ENCODE results near the gene CELF5. TPM values are rescaled to one million over a fixed set of nuclear protein-coding genes. Genes with fewer than 3 reads are reported as not detected.
A peak's percentile ranks its signal among the peaks of the same experiment; 100 is the strongest.

The CELF5 gene
- total RNA-seq, 2 experiments from 2014 or later = not detected

- H3K9me3 Mint-ChIP-seq = no peaks in the 10 kb centered on the region
- no peak for DNase-seq
- H3K27ac Mint-ChIP-seq = no peak overlapping the region
- CTCF ChIA-PET = interaction anchor here (0.7 to 1.1 kb wide), 2 partner anchors 156 to 382 kb away, joined by 3 read pairs; no protein-coding TSS in a partner anchor
- no peaks in the 10 kb centered on the region for H3K36me3 Mint-ChIP-seq (ENCODE audit: low read depth)
- peaks cover 34% of the 10 kb centered on the region for H3K27me3 Mint-ChIP-seq (ENCODE audit: low read depth)
- intact Hi-C loops (cut with micrococcal nuclease) = no loop called here
- H3K4me3 Mint-ChIP-seq = no peak overlapping the region
- H3K4me1 Mint-ChIP-seq (ENCODE audit: low read depth) = no peaks in the 10 kb centered on the region
Measured at GRCh38 chr19:3316132-3316648, 91.7 kb downstream of the CELF5 start.

DNA sequence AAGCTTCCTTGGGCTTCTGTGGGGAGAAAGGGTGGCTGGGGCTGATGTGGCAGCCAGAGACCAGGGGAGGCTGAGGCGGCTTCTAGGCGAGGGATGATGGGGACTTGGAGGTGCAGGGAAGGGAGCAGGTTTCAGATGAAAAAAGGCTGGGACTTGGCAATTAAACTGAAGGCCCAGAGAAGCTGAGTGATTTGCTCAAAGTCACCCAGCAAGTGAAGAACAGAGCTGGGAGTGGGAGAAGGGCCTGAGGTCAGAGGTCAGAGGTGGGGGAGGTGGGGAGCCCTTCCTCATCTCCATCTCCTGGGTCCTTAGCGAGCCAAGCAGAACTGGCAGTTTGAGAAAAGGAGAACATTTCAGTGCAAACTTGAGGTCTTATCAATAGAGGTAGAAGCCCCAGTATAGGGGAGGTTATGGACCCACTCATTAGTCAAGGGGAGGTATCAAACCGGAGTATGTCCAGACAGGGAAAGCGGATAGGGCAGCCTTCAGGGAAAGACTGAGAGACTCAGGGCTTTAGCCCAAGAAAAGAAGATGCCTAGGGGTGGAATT is 92.3 kb downstream of the CELF5 start:
- no peak overlapping the region for H3K4me3 Mint-ChIP-seq
- H3K36me3 Mint-ChIP-seq (ENCODE audit: low read depth) = no peaks in the 10 kb centered on the region
- H3K9me3 Mint-ChIP-seq = no peaks in the 10 kb centered on the region
- no peak overlapping the region for H3K27ac Mint-ChIP-seq
- intact Hi-C loops (cut with micrococcal nuclease) = no loop called here
- no peaks in the 10 kb centered on the region for H3K4me1 Mint-ChIP-seq (ENCODE audit: low read depth)
- peaks cover 33% of the 10 kb centered on the region for H3K27me3 Mint-ChIP-seq (ENCODE audit: low read depth)
- CTCF ChIA-PET = interaction anchor here (0.6 to 1.1 kb wide), 3 partner anchors 156 to 382 kb away, joined by 3 to 5 read pairs (median 3); no protein-coding TSS in a partner anchor
- DNase-seq = no peak

DNA sequence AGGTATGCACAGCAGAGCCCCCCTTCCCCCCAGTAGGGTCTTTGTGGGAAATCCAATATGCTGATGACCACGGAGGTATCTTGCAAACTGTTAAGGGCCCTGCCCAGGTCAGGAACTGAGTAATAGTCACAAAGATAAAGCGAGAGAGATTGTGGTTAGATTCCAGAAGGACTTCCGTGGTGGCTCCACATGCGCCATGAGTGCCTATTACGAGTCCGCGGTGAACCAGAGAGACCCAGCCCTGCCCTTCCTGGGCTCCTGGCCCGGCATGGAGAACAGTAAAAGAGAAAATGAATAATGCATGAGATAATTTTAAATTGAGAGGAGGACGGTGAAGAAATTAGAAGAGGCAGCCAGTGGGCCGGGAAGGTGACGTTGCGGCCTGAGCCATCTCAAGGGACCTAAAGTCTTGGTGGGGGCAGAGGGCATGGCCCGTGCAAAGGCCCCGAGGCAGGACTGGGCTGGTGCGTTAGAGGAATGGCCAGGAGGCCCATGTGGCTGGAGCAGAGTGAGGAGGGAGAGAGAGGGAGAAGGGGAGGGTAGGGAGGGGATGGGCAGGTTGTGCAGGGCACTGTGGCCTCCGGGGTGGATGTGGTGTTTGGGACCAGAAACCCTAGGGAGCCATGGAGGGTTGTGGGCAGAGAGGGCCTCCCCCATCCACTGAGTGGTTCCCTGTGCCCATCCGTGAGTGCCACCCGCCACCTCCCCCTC is 95.3 kb downstream of the CELF5 start:
- no peaks in the 10 kb centered on the region for H3K36me3 Mint-ChIP-seq (ENCODE audit: low read depth)
- no peaks in the 10 kb centered on the region for H3K9me3 Mint-ChIP-seq
- intact Hi-C loops (cut with micrococcal nuclease) = no loop called here
- H3K4me1 Mint-ChIP-seq (ENCODE audit: low read depth) = no peaks in the 10 kb centered on the region
- peaks cover 21% of the 10 kb centered on the region for H3K27me3 Mint-ChIP-seq (ENCODE audit: low read depth)
- H3K4me3 Mint-ChIP-seq = no peak overlapping the region
- H3K27ac Mint-ChIP-seq = no peak overlapping the region
- CTCF ChIA-PET = no interaction called here
- DNase-seq = no peak

DNA sequence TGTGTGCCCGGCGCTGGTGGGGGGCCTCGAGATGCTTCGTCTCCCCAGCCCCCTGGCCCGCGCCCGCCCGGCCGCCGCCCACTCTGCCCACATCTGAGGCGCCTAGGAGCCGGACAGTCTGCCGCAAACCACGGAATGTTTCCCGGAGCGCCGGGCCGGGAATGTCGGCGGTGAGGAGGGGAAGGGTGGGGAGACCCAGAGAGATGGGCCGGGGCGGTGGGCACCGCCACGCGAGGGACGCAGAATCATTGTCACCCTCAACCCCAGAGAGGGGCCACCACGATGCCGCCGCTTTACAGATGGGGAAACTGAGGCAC is 95.9 kb downstream of the CELF5 start:
- H3K36me3 Mint-ChIP-seq (ENCODE audit: low read depth) = no peaks in the 10 kb centered on the region
- CTCF ChIA-PET = no interaction called here
- H3K4me1 Mint-ChIP-seq (ENCODE audit: low read depth) = no peaks in the 10 kb centered on the region
- H3K27ac Mint-ChIP-seq = no peak overlapping the region
- peaks cover 21% of the 10 kb centered on the region for H3K27me3 Mint-ChIP-seq (ENCODE audit: low read depth)
- no peaks in the 10 kb centered on the region for H3K9me3 Mint-ChIP-seq
- no peak overlapping the region for H3K4me3 Mint-ChIP-seq
- no peak for DNase-seq
- intact Hi-C loops (cut with micrococcal nuclease) = no loop called here

- CTCF ChIA-PET = interaction anchor here (0.9 kb wide), 1 partner anchor 15 kb away, joined by 7 read pairs; no protein-coding TSS in a partner anchor
- H3K27ac Mint-ChIP-seq = no peak overlapping the region
- H3K27me3 Mint-ChIP-seq (ENCODE audit: low read depth) = peaks cover 21% of the 10 kb centered on the region
- H3K36me3 Mint-ChIP-seq (ENCODE audit: low read depth) = no peaks in the 10 kb centered on the region
- H3K4me1 Mint-ChIP-seq (ENCODE audit: low read depth) = no peaks in the 10 kb centered on the region
- DNase-seq = no peak
- H3K9me3 Mint-ChIP-seq = no peaks in the 10 kb centered on the region
- intact Hi-C loops (cut with micrococcal nuclease) = no loop called here
- no peak overlapping the region for H3K4me3 Mint-ChIP-seq
Measured at GRCh38 chr19:3320853-3321252, 96.4 kb downstream of the CELF5 start.

DNA sequence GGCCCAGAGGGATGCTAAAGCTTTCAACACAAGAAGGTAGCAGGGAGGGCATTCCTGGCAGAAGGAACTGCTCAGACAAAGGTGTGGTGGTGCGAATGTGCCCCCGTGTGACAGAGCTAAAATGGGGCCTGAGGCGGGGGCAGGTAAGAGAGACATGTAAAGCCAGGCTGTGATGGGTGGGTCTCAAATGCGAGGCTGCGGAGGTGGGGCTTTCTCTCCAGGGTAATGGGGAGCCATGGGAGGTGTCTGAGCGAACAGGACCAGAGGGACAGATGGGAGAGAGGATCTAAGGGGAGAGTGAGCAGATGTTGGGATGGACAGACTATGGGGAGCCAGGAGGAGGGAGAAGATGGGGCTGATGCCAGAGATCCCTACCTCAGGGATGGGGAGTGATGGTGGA is 97.2 kb downstream of the CELF5 start:
- Mint-ChIP-seq H3K27me3 (ENCODE audit: low read depth) (peaks cover 17% of the 10 kb centered on the region), H3K4me3 (no peak overlapping the region), H3K27ac (no peak overlapping the region), H3K4me1 (ENCODE audit: low read depth) (no peaks in the 10 kb centered on the region), H3K36me3 (ENCODE audit: low read depth) (no peaks in the 10 kb centered on the region), H3K9me3 (no peaks in the 10 kb centered on the region)
- intact Hi-C loops (cut with micrococcal nuclease) = no loop called here
- no peak for DNase-seq
- CTCF ChIA-PET = interaction anchor here (0.6 to 0.9 kb wide), 3 partner anchors 16 to 151 kb away, joined by 5 to 7 read pairs (median 5); no protein-coding TSS in a partner anchor

DNA sequence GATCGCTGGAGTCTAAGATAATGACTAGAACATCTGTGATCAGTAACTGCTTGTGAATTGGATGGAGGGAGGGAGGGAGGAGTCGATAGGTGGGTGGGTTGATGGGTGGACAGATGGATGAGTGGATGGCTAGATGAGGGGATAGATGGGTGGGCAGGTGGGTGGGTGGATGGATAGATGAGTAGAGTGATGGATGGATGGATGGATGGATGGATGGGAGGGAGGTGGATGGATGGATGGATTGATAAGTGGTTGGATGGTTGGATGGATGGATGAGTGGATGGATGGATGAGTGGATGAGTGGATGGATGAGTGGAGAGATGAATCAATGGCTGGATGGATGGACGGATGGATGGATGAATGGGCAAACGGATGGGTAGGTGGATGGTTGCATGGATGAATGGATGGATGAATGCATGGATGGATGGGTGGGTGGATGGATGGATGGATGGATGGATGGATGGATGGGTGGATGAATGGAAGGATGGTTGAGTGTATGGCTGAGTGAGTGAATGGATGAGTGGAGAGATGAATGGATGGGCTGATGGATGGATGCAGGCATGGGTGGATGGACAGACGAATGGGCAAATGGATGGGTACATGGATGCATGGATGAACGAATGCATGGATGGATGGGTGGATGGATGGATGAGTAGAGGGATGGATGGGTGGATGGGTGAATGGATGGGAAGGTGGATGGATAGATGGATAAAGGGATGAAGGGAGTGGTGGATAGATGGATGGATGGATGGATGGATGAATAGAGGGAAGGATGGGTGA is 97.9 kb downstream of the CELF5 start:
- no peak overlapping the region for H3K27ac Mint-ChIP-seq
- H3K4me3 Mint-ChIP-seq = no peak overlapping the region
- intact Hi-C loops (cut with micrococcal nuclease) = no loop called here
- H3K4me1 Mint-ChIP-seq (ENCODE audit: low read depth) = peaks cover 2% of the 10 kb centered on the region
- no peaks in the 10 kb centered on the region for H3K36me3 Mint-ChIP-seq (ENCODE audit: low read depth)
- H3K27me3 Mint-ChIP-seq (ENCODE audit: low read depth) = peaks cover 17% of the 10 kb centered on the region
- CTCF ChIA-PET = interaction anchor here (0.9 kb wide), 1 partner anchor 150 kb away, joined by 5 read pairs; no protein-coding TSS in a partner anchor
- no peak for DNase-seq
- H3K9me3 Mint-ChIP-seq = no peaks in the 10 kb centered on the region

- Mint-ChIP-seq H3K27me3 (ENCODE audit: low read depth) (peaks cover 17% of the 10 kb centered on the region), H3K9me3 (no peaks in the 10 kb centered on the region), H3K27ac (no peak overlapping the region), H3K4me1 (ENCODE audit: low read depth) (peaks cover 2% of the 10 kb centered on the region), H3K36me3 (ENCODE audit: low read depth) (no peaks in the 10 kb centered on the region), H3K4me3 (no peak overlapping the region)
- CTCF ChIA-PET = interaction anchor here (0.8 to 1.2 kb wide), 4 partner anchors 70 to 150 kb away, joined by 3 to 5 read pairs (median 4); no protein-coding TSS in a partner anchor
- no peak for DNase-seq
- intact Hi-C loops (cut with micrococcal nuclease) = no loop called here
Measured at GRCh38 chr19:3323026-3323425, 98.6 kb downstream of the CELF5 start.

DNA sequence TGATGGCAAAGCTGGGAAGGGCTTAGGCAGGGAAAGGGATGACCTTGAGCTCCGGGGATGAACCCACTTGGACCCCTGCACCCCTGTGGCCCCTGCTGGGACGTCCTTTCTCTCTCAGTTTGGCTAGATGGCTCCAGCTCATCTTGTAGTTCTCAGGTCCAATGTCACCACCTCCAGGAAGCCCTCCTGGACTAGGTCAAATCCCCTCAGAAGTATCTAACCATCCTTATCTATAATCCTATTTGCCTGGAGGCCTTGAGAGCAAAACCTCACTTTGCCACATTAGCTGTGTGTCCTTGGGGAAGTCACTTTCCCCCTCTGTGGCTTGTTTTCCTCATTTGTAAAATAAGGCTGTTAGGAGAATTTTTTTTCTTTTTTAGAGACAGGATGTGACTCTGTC is 99.2 kb downstream of the CELF5 start:
- Mint-ChIP-seq H3K36me3 (ENCODE audit: low read depth) (no peaks in the 10 kb centered on the region), H3K4me1 (ENCODE audit: low read depth) (peaks cover 2% of the 10 kb centered on the region), H3K27me3 (ENCODE audit: low read depth) (peaks cover 17% of the 10 kb centered on the region), H3K9me3 (no peaks in the 10 kb centered on the region), H3K4me3 (no peak overlapping the region), H3K27ac (no peak overlapping the region)
- CTCF ChIA-PET = interaction anchor here (0.6 to 1.2 kb wide), 7 partner anchors 70 to 162 kb away, joined by 3 to 5 read pairs (median 4); no protein-coding TSS in a partner anchor
- intact Hi-C loops (cut with micrococcal nuclease) = no loop called here
- no peak for DNase-seq

GRCh38 chr19:3324405-3324856 is 100.0 kb downstream of the CELF5 start:
- peak; percentile 90 for DNase-seq
- Mint-ChIP-seq H3K27ac (no peak overlapping the region), H3K36me3 (ENCODE audit: low read depth) (no peaks in the 10 kb centered on the region), H3K27me3 (ENCODE audit: low read depth) (peaks cover 13% of the 10 kb centered on the region), H3K4me1 (ENCODE audit: low read depth) (peaks cover 2% of the 10 kb centered on the region), H3K4me3 (no peak overlapping the region), H3K9me3 (no peaks in the 10 kb centered on the region)
- CTCF ChIA-PET = interaction anchor here (0.6 to 3.0 kb wide), 6 partner anchors 71 to 349 kb away, joined by 3 to 18 read pairs (median 4); no protein-coding TSS in a partner anchor
- intact Hi-C loops (cut with micrococcal nuclease) = no loop called here

GRCh38 chr19:3325451-3325850 is 101.0 kb downstream of the CELF5 start:
- H3K4me1 Mint-ChIP-seq (ENCODE audit: low read depth) = peaks cover 2% of the 10 kb centered on the region
- H3K4me3 Mint-ChIP-seq = no peak overlapping the region
- H3K9me3 Mint-ChIP-seq = no peaks in the 10 kb centered on the region
- intact Hi-C loops (cut with micrococcal nuclease) = no loop called here
- H3K27ac Mint-ChIP-seq = no peak overlapping the region
- H3K36me3 Mint-ChIP-seq (ENCODE audit: low read depth) = no peaks in the 10 kb centered on the region
- CTCF ChIA-PET = interaction anchor here (0.6 to 3.0 kb wide), 10 partner anchors 22 to 517 kb away, joined by 3 to 18 read pairs (median 3); no protein-coding TSS in a partner anchor
- peaks cover 9% of the 10 kb centered on the region for H3K27me3 Mint-ChIP-seq (ENCODE audit: low read depth)
- DNase-seq = no peak

DNA sequence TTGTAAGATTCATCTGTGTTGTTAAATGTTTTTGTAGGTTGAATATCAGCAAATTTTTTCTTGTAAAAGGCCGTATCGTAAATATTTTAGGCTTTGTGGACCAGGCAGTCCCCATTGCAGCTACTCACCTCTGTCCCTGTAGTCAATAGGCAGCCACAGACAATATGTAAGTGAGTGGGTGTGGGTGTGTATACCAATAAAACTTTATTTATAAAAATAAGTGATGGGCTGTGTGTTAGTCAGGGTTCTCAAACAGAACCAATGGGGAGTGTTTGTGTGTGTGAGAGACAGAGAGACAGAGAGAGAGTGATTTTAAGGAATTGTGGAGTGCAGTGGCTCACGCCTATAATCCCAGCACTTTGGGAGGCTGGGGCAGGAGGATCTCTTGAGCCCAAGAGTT is 104.3 kb downstream of the CELF5 start:
- intact Hi-C loops (cut with micrococcal nuclease) = no loop called here
- no peaks in the 10 kb centered on the region for H3K27me3 Mint-ChIP-seq (ENCODE audit: low read depth)
- CTCF ChIA-PET = interaction anchor here (1.2 to 2.2 kb wide), 6 partner anchors 101 to 159 kb away, joined by 4 to 8 read pairs (median 6); no protein-coding TSS in a partner anchor
- peaks cover 2% of the 10 kb centered on the region for H3K4me1 Mint-ChIP-seq (ENCODE audit: low read depth)
- H3K9me3 Mint-ChIP-seq = no peaks in the 10 kb centered on the region
- H3K36me3 Mint-ChIP-seq (ENCODE audit: low read depth) = no peaks in the 10 kb centered on the region
- DNase-seq = no peak
- H3K4me3 Mint-ChIP-seq = no peak overlapping the region
- no peak overlapping the region for H3K27ac Mint-ChIP-seq
